HG03378 (cell line): ENCODE measurements around the gene EDEM1.
"Not testable (repeated sequence)": the region's sequence is repeated elsewhere in the genome, so short reads cannot be mapped to it uniquely, and the experiment has no call there.

Experiments
- ATAC-seq: cut with Tn5 transposase; IDR thresholded peaks from one replicate; pipeline ENCODE4 v1.9.1; 2021; ENCODE audit warnings: mild to moderate bottlenecking, moderate library complexity; ENCODE audit not compliant: unreplicated experiment

The EDEM1 gene

GRCh38 chr3:5187156-5187919 lies at the start of gene EDEM1:
EDEM1 (plus strand) TSS chr3:5187707; CDS start chr3:5187806, 99 bp downstream.
- ATAC-seq, result peak; percentile 61

GRCh38 chr3:5138214-5138981 lies 49.1 kb upstream of the EDEM1 start:
- no peak for ATAC-seq

GRCh38 chr3:5140230-5140621 lies 47.3 kb upstream of the EDEM1 start:
- peak; percentile 50 for ATAC-seq

GRCh38 chr3:5140839-5141238 lies 46.7 kb upstream of the EDEM1 start:
- ATAC-seq, result no peak

- ATAC-seq, result no peak
These were observed 45.7 kb upstream of the EDEM1 start for GRCh38 chr3:5141760-5142159.

- ATAC-seq, result no peak
These were observed 44.0 kb upstream of the EDEM1 start for GRCh38 chr3:5143464-5143863.

GRCh38 chr3:5144316-5144994 lies 43.1 kb upstream of the EDEM1 start:
- no peak for ATAC-seq

GRCh38 chr3:5145120-5145519 lies 42.4 kb upstream of the EDEM1 start:
- no peak for ATAC-seq

GRCh38 chr3:5147152-5147551 lies 40.4 kb upstream of the EDEM1 start:
- ATAC-seq, result not testable (repeated sequence)

GRCh38 chr3:5149306-5149880 lies 38.1 kb upstream of the EDEM1 start:
- ATAC-seq, result no peak

- ATAC-seq, result no peak
These were observed 35.9 kb upstream of the EDEM1 start for GRCh38 chr3:5151586-5151985.

- no peak for ATAC-seq
These were observed 34.4 kb upstream of the EDEM1 start for GRCh38 chr3:5153074-5153473.

- ATAC-seq, result no peak
These were observed 32.3 kb upstream of the EDEM1 start for GRCh38 chr3:5155241-5155640.

- ATAC-seq, result no peak
These were observed 27.2 kb upstream of the EDEM1 start for GRCh38 chr3:5160321-5160720.

- ATAC-seq, result no peak
These were observed 26.3 kb upstream of the EDEM1 start for GRCh38 chr3:5160940-5161858.

- no peak for ATAC-seq
These were observed 25.4 kb upstream of the EDEM1 start for GRCh38 chr3:5162102-5162501.

- ATAC-seq, result no peak
These were observed 21.8 kb upstream of the EDEM1 start for GRCh38 chr3:5165698-5166097.

GRCh38 chr3:5166846-5167245 lies 20.7 kb upstream of the EDEM1 start:
- no peak for ATAC-seq

GRCh38 chr3:5168110-5168509 lies 19.4 kb upstream of the EDEM1 start:
- no peak for ATAC-seq

- ATAC-seq, result no peak
These were observed 17.7 kb upstream of the EDEM1 start for GRCh38 chr3:5169807-5170206.
